Immature natural killer cell (primary cell): Measurements from ENCODE around the gene C4orf50. TPM values are rescaled to one million over a fixed set of nuclear protein-coding genes. Genes with fewer than 3 reads are reported as not detected.
"Not testable (repeated sequence)": the region's sequence is repeated elsewhere in the genome, so short reads cannot be mapped to it uniquely, and the experiment has no call there.

Experiments
- DNase-seq, 3 donors: peaks; one replicate each; pipeline ENCODE4 v3.0.0; 2022; ENCODE audit warnings: mixed read lengths in 1 of 3
- H3K27ac Mint-ChIP-seq, 6 donors: one replicate each; pipeline ENCODE4 v1.8.0; 2020; ENCODE audit warnings: mixed read lengths in 6 of 6, mild to moderate bottlenecking in 5 of 6, inconsistent platforms in 4 of 6, moderate library complexity in 3 of 6
- H3K27me3 Mint-ChIP-seq, 3 donors: one replicate each; pipeline ENCODE4 v1.8.0; 2020 to 2021; ENCODE audit warnings: low read depth in 3 of 3, mild to moderate bottlenecking in 3 of 3, mixed read lengths in 3 of 3, moderate library complexity in 3 of 3, inconsistent platforms in 1 of 3
- H3K36me3 Mint-ChIP-seq, 3 donors: one replicate each; pipeline ENCODE4 v1.8.0; 2020; ENCODE audit warnings: mixed read lengths in 3 of 3, inconsistent platforms in 2 of 3, mild to moderate bottlenecking in 2 of 3
- H3K4me1 Mint-ChIP-seq, 2 donors: one replicate each; pipeline ENCODE4 v1.8.0; 2020; ENCODE audit warnings: inconsistent platforms in 2 of 2, mild to moderate bottlenecking in 2 of 2, mixed read lengths in 2 of 2, moderate library complexity in 1 of 2
- H3K4me3 Mint-ChIP-seq, 5 donors: one replicate each; pipeline ENCODE4 v1.8.0; 2020; ENCODE audit warnings: mild to moderate bottlenecking in 5 of 5, mixed read lengths in 5 of 5, inconsistent platforms in 3 of 5, moderate library complexity in 3 of 5
- H3K9me3 Mint-ChIP-seq, 6 donors: one replicate each; pipeline ENCODE4 v1.8.0; 2020; ENCODE audit warnings: mild to moderate bottlenecking in 6 of 6, mixed read lengths in 6 of 6, inconsistent platforms in 4 of 6, moderate library complexity in 3 of 6
- polyA plus RNA-seq, 3 donors: library from polyadenylated mRNA; unstranded; fragments of 300-500 nt; fragmentation: Illumina TruSeq; gene quantifications; one replicate each; pipeline ENCODE4 v1.2.3, GENCODE V29; 2021

Gene C4orf50
- polyA plus RNA-seq, 3 donors from 2014 or later: 0.04 TPM; not detected in 2

DNA sequence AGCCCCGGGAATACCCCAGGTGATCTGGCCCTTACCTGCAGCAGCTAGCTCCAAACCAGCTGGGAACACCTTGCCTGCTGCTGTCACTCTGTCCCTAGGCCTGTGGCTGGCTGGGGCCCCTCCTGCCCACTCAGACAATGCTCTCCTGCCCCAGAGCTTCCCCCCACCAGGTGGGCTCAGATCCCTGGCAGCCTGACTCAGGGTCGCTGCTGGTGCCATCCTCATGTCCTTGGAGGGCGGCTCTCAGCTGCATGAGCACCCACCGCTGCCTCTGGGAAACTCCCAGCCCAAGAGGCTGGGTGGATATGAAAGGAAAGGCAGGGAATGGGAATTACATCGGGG, 15.8 kb downstream of the C4orf50 start:
- Mint-ChIP-seq H3K36me3 (peaks cover 0 to 4% (median 2%) of the 10 kb centered on the region in 3 donors), H3K4me1 (no peaks in the 10 kb centered on the region), H3K27me3 (peaks cover 2 to 7% (median 6%) of the 10 kb centered on the region in 3 donors), H3K27ac (no peak overlapping the region), H3K4me3 (no peak overlapping the region), H3K9me3 (no peaks in the 10 kb centered on the region)
- DNase-seq: no peak

DNA sequence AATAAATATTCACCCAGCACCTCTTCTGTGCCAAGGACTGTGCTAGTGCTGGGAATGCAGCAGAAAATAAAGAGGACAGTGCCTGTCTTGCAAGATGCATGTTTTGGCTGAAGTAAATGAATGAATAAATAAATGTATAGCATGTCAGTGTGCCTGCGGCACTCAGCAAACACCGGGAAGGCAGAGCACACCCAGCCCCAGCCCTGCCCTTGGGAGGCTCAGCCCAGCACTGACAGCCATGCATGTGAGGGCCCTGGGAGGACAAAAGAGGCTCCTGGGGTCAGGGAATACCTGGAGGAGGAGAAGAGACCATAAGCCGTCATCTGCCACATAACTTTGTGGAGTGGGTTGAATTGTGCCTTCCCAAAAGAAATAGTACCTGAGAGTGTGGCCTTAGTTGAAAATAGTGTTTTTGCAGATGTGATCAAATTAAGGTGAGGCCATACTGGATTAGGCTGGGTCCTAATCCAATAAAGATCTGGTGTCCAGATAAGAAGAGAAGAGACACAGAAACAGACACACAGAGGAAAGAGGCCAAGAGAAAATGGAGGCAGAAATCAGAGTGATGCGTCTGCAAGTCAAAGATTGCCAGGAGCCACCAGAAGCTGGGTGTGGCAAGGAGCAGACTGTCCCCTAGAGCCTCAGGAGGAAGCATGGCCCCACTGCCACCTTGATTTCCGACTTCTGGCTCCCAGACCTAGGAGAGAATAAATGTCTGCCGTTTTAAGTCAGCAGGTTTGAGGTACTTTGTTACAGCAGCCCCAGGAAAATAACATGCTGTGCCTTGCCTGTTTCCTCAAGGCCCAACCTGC, 16.3 kb downstream of the C4orf50 start:
- Mint-ChIP-seq H3K27me3 (peaks cover 2 to 7% (median 5%) of the 10 kb centered on the region in 3 donors), H3K36me3 (peaks cover 0 to 2% (median 0%) of the 10 kb centered on the region in 3 donors), H3K27ac (no peak overlapping the region), H3K9me3 (peaks cover 0 to under 1% (median 0%) of the 10 kb centered on the region in 6 donors), H3K4me3 (no peak overlapping the region), H3K4me1 (no peaks in the 10 kb centered on the region)
- DNase-seq: no peak

DNA sequence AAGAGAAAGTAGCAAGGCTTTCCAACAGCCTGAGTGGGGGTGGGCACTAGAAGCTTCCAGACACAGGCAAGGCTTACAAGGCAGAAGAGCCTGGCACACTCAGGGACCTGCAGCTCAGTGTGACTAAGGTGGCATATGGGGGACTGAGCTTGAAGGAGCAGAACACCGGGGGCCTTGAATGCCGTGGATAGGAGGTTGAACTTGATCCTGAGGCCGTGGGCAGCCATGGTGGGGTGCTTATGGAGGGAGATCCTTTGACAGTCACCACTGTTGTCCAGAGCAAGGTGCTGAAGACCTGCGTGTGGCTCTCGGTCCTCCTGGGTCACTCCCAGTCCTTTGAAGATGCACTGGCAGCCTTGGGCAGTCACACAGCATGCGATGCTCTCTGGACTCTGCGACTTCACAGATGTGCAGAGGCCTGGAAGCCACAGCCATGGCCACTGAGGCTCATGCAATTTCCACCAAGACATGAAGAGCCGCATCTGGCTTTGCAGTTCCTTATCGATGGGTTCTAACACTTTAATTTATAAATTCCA, 18.3 kb downstream of the C4orf50 start:
- DNase-seq: no peak
- Mint-ChIP-seq H3K27me3 (peaks cover 0 to 9% (median 8%) of the 10 kb centered on the region in 3 donors), H3K27ac (no peak overlapping the region), H3K9me3 (peaks cover 0 to 2% (median 0%) of the 10 kb centered on the region in 6 donors), H3K4me3 (no peak overlapping the region), H3K4me1 (no peaks in the 10 kb centered on the region), H3K36me3 (no peaks in the 10 kb centered on the region)

DNA sequence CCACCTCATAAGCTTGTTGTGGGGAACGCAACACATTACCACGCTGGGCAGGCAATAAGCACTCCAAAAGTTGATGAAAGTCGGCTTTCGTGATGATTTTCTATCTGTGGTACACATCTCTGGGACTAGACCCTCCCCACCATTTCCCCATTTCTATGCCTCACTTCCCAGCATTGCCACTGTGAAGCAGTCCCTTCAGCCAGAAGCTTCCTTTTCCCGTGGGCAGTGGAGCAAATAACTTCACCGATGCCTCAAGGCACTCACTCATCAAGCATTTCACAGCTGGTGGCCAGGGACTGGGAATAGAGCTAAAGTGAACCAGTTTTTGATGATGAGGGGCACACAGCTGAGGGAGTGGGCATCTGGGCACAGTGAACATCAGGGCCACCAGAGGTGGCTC, 18.9 kb downstream of the C4orf50 start:
- H3K4me1 Mint-ChIP-seq: no peaks in the 10 kb centered on the region
- H3K27ac Mint-ChIP-seq: no peak overlapping the region
- no peak for DNase-seq
- peaks cover 0 to 9% (median 8%) of the 10 kb centered on the region in 3 donors for H3K27me3 Mint-ChIP-seq
- no peaks in the 10 kb centered on the region for H3K36me3 Mint-ChIP-seq
- H3K9me3 Mint-ChIP-seq: peaks cover 0 to 2% (median 0%) of the 10 kb centered on the region in 6 donors
- no peak overlapping the region for H3K4me3 Mint-ChIP-seq

DNA sequence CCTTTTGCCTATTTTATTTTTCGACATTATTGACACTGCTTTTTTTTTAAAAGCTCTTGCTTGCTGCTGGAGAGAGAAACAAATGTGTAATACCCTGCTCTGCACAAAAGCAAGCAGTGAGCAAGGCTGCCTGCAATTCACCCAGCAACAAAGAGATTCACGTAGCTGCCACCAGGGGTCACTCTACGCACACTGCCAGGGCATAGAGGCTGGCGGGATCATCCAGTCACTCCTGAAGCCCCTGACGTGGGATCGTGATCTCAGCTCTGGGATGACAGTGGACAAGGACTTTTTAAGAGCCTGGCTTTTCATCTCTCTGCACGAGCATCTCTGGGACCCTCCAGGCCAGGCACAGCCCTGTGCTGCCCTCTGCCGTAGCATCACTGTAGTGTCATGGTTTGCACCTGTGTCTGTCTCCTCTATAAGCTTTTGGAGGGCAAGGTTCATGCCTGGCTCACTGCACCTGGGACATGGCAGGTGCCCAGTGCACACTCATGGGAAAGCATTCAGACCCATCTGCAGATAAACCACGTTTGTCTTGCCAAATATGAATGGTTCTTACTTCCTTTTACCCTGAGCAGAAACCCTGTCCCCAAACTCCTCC, 19.8 kb downstream of the C4orf50 start:
- Mint-ChIP-seq H3K27me3 (peaks cover 0 to 9% (median 8%) of the 10 kb centered on the region in 3 donors), H3K36me3 (no peaks in the 10 kb centered on the region), H3K9me3 (peaks cover 0 to 2% (median 0%) of the 10 kb centered on the region in 6 donors), H3K27ac (no peak overlapping the region), H3K4me3 (no peak overlapping the region), H3K4me1 (no peaks in the 10 kb centered on the region)
- peak; percentile 9 to 42 (median 28) for DNase-seq

DNA sequence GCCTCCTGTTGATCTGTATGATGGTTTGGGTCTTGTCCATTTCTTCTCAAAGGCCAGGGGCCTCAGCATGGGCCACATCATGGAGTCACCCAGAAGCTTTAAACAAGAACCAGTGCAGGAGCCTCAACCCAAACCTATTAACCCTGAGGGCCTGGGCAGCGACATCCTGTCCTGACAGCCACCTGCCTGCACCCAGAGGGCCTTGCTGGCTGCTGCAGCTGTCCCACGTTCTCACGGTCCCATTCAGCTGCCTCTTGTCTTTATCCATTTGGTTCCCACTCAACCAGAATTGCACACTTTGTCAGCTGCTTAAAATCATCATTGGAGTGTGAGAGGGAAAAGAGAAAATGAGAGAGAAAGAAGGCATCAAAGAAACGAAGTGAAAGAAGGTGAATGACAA, 21.6 kb downstream of the C4orf50 start:
- Mint-ChIP-seq H3K36me3 (no peaks in the 10 kb centered on the region), H3K4me1 (no peaks in the 10 kb centered on the region), H3K27me3 (peaks cover 0 to 8% (median 8%) of the 10 kb centered on the region in 3 donors), H3K9me3 (peaks cover 0 to 2% (median 0%) of the 10 kb centered on the region in 6 donors), H3K4me3 (no peak overlapping the region), H3K27ac (peak overlapping the region in 1 of 6 donors; percentile 1)
- no peak for DNase-seq

DNA sequence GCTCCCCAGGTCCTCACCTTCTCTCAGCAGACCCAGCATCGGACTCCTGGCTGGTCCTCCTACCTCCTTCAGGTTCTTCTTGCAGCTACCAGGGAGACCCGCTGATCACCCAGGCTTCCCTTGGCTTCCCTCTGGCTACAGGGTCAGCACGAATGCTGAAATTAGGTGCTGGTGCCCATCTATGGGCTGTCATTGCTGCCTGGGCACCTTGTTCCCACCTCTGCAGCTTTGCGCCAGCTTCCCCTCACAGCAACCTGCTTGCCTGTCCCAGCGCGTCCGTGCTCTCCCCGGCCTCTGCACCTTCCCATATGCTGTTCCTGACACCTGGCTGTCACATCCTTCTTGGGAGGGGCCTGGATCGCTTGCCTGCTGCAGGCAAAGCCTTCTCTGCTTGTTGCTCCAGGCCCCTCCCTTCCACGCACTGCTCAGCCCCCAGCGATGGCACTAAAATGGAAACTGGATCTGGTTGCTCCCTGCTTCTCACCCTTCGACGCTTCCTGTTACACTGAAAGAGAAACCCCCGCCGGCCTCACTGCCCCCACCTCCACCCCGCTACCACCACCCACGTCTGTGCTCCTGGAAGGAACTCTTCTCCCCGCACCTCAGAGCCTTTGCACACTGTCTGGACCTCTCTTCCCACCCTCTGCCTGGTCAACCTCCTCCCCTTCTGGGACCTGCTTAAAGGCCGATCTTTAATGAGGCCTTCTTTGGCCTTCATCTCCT, 22.2 kb downstream of the C4orf50 start:
- DNase-seq: no peak
- peaks cover 0 to 2% (median 0%) of the 10 kb centered on the region in 6 donors for H3K9me3 Mint-ChIP-seq
- H3K27ac Mint-ChIP-seq: no peak overlapping the region
- H3K36me3 Mint-ChIP-seq: peaks cover 0 to under 1% (median 0%) of the 10 kb centered on the region in 3 donors
- peaks cover 0 to 8% (median 5%) of the 10 kb centered on the region in 3 donors for H3K27me3 Mint-ChIP-seq
- H3K4me3 Mint-ChIP-seq: no peak overlapping the region
- H3K4me1 Mint-ChIP-seq: no peaks in the 10 kb centered on the region

DNA sequence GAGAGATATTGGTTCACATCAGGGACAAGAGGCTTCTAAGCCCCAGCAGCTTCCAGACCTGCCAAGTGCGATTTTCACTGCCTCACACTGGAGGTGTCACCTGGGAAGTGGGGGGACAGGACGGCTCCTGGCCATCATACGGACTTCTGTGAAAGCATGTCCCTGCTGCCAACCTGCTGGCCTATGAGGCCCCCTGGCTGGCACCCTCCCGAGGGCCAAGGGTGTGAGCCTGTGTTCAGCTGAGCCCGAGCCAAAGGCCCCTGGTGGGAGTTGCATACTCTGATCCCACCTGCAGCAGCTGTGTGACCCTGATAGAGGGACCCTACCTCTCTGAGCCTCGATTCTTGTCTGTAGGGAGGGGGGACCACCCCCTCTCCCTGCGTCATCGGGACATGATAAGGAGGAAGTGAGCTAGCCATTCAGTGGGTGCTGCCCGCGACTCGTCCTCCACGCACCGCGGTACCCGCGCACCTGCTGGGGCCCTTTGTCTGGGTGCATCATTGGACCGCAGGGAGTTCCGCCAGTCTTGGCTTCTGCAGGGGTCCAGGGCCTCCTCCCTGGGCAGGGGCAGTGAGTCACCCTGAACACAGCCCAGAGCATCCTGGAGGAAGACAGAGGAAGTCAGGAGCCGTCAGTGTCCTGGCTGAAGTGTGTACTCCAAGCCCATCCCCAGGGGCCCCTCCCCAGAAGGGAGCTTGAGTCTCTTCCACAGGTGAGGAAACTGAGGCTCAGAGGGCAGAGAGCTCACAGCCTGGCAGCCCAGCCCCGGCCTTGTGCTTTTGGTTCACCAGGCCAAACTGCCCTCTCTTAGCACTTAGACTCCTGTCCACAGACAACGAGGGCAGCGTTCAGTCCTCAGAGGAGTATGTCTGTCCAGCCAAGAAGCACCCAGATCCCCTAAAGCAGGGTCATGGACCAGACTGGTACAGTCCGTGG, 24.1 kb downstream of the C4orf50 start:
- no peaks in the 10 kb centered on the region for H3K4me1 Mint-ChIP-seq
- no peak overlapping the region for H3K4me3 Mint-ChIP-seq
- no peak for DNase-seq
- peaks cover 0 to 2% (median 0%) of the 10 kb centered on the region in 6 donors for H3K9me3 Mint-ChIP-seq
- no peak overlapping the region for H3K27ac Mint-ChIP-seq
- peaks cover 3 to 5% (median 4%) of the 10 kb centered on the region in 3 donors for H3K27me3 Mint-ChIP-seq
- H3K36me3 Mint-ChIP-seq: peaks cover 0 to 4% (median 0%) of the 10 kb centered on the region in 3 donors

DNA sequence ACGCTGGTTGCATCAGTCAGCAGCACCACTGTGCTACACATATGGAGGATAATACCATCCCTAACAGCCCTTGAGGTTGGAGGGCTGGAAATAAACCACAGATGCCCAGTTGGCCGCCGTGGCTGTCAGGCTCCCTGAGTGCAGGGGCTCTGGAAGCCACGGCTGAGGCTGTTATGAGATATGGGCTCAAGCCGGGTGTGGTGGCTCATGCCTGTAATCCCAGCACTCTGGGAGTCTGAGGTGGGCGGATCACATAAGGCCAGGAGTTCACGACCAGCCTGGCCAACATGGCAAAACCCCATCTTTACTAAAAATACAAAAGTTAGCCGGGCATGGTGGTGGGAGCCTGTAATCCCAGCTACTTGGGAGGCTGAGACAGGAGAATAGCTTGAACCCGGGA, 24.9 kb downstream of the C4orf50 start:
- not testable (repeated sequence) for H3K27me3 Mint-ChIP-seq, H3K36me3 Mint-ChIP-seq, H3K4me1 Mint-ChIP-seq, H3K4me3 Mint-ChIP-seq, H3K9me3 Mint-ChIP-seq, H3K27ac Mint-ChIP-seq, DNase-seq

DNA sequence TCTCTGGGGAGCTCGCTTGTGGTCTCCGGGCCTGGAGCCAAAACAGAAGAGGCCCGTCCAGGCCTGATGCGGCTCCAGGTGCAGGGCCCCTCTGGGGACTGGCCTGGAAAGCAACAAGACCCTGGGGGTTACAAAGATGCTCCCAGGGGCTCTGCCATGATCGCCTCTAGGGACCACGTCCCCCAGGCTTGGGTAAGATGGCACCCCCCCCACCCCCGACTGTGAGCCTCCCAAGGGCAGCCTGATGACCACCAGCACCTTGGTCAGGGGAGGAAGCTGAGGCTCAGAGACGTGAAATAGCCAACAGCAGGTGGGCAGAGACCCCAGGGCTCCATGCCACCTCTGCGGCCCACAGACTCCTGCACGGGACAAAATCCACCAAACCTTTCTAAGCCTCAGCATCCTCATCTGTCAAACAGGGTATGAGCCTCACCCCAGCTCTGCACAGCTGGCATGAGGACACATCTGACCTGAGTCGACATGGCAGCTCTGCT, 25.4 kb downstream of the C4orf50 start:
- no peak for DNase-seq
- H3K4me1 Mint-ChIP-seq: no peaks in the 10 kb centered on the region
- peaks cover 0 to 2% (median 0%) of the 10 kb centered on the region in 6 donors for H3K9me3 Mint-ChIP-seq
- no peak overlapping the region for H3K4me3 Mint-ChIP-seq
- peaks cover 2 to 5% (median 3%) of the 10 kb centered on the region in 3 donors for H3K27me3 Mint-ChIP-seq
- H3K27ac Mint-ChIP-seq: no peak overlapping the region
- peaks cover 0 to 4% (median 0%) of the 10 kb centered on the region in 3 donors for H3K36me3 Mint-ChIP-seq

DNA sequence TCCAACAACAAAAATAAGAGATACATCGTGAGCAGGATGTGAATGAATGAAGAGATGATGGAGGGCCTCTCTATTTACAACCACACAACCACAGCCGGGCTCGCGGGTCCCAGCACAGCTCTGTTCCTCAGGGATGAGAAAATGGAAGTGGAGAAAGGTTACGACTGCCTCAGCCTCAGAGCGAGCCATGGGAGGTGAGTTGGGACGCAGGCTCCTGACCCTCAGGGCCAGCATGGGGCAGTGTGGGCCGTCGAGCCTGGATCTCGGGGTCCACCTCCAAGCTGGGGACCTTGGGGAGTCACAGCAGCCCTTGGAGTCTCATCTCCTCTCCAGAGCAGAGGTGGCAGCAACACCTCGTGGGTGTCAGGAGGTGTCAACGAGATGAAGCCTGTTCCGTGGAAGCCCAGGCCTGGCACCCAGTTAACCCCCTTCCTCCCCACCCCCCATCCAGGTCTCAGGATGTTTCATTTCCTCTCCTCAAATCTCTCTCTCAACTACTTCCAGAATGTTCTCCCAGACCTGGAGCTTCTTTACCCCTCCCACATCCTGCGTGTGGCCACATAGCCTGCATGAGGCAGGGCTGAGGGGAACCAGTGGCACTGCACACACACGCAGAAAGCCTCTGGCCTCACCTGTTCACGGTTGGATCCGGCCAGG, 25.9 kb downstream of the C4orf50 start:
- peaks cover 0 to 2% (median 0%) of the 10 kb centered on the region in 6 donors for H3K9me3 Mint-ChIP-seq
- peaks cover 2 to 5% (median 3%) of the 10 kb centered on the region in 3 donors for H3K27me3 Mint-ChIP-seq
- H3K4me3 Mint-ChIP-seq: no peak overlapping the region
- H3K36me3 Mint-ChIP-seq: peaks cover 0 to 4% (median 0%) of the 10 kb centered on the region in 3 donors
- H3K4me1 Mint-ChIP-seq: no peaks in the 10 kb centered on the region
- DNase-seq: no peak
- no peak overlapping the region for H3K27ac Mint-ChIP-seq

DNA sequence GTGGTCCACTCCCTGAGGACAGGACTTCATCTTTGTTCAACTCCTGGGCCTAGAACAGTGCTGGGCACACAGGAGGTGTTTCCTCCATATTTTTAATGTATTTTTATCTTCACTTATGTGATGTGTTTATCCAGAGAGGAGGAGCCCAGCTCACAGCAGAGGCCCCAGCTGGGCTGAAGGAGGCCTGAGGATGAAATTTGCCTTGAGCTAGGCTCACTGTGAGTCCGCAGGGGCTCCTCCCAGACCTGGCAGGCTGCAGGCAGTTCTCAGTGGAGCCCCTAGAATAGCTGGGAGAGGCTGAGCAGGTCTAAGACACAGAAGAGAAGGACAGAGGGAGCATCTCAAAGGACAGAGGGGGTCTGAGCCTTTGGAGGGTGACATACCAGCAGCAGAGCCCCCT, 26.8 kb downstream of the C4orf50 start:
- Mint-ChIP-seq H3K4me3 (no peak overlapping the region), H3K27me3 (peaks cover 0 to 3% (median 1%) of the 10 kb centered on the region in 3 donors), H3K4me1 (no peaks in the 10 kb centered on the region), H3K27ac (no peak overlapping the region), H3K9me3 (no peaks in the 10 kb centered on the region), H3K36me3 (peaks cover 0 to 4% (median 0%) of the 10 kb centered on the region in 3 donors)
- DNase-seq: no peak
